GM21390 (cell line): ENCODE measurements around the gene ITIH4.

Experiments used
- ATAC-seq: cut with Tn5 transposase; IDR thresholded peaks from one replicate; pipeline ENCODE4 v1.9.1; 2021; ENCODE audit not compliant: unreplicated experiment

The ITIH4 gene

DNA sequence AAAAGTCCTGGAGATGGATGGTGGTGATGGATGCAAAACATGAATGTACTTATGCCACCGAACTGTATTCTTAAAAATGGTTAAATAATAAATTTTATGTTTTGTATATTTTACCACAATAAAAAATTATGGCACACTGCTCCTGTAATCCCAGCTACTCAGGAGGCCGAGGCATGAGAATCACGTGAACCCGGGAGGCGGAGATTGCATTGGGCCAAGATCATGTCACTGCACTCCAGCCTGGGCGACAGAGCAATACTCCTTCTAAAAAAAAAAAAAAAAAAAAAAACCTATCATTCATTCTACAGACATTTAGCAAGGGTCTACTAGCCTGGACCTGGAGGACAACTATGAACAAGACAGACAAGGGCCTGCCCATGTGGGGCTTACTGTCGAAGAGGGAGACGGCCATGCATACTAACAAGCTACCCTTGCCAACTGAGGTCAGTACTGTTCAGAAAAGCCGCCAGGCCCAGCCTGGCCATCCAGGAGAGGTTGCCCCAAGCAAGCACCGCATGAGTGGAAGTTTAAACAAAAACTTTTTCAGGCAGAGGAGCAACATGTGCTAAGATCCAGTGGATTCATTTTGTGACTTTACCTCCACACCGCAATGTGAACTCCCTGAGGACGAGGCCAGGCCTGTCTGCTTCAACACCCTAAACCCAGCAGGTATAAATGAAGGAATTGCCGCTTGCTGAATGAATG lies 57.0 kb downstream of the ITIH4 start:
- ATAC-seq, result no peak

DNA sequence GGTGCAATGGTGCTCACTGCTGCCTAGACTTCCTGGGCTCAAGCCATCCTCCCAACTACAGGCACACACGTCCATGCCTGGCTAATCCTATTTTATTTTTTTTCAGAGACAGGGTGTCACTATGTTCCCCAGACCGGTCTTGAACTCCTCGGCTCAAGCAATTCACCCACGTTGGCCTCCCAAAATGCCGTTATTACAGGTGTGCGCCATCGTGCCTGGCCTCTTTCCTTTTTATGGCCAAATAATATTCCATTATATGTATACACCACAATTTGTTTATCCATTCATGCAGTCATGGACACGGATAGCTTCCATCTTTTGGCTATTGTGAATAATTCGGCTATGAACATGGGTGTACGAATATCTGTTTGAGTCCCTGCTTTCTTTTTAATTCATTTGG lies 58.8 kb downstream of the ITIH4 start:
- ATAC-seq, result no peak

DNA sequence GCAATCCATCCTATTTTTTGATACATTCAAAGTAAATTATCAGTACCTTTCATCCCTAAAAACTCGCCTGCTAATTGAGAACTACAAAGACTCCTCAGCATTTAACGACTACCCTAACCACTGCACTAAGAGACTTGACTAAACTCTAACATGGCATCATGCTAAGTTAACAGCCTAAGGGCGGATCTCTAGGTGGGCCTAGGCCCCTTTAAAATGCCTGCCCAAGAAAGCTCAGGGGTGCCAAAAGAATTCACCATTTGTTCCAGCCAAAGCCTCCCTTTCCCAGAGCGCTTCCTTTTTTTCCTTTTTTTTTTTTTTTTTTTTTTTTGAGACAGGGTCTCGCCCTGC lies 59.2 kb downstream of the ITIH4 start:
- no peak for ATAC-seq

DNA sequence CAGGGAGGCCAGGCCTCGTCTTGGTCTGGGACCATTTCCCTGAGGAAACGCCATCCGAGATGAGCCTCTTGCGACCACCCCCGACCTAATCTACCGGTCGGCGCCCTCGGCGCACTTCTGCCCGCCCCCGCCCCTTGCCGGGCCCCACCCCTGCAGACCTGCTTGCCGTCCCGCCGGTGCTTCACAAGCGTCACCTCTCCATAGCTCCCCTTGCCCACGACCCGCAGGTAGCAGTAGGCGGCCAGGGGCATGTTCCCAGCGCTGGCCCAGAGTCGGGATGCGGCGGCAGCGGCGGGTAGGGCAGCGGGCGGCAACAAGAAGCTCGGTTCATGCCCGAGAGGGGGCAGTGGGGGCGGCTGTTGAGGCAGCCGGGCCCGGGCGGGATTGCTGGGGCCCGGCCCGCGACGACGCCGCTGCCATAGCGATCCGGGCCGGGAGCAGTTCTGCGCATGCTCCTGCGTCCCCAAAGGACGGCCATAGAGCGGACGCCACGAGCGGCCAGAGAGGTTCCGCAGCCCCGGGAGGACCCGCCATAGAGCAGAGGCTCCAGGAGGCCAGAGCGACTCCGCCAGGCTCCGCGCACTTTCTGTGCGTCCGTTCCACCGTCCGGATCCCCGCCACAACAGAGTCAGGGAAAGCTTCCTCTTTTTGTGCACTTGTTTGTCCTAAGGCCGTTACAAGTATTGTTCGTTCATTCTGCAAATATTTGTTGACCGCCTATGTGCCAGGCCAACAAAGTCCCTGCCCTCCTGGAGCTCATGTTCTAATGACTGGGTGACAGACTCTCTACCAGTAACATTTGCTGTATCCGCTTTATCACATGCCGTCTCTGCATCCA lies 59.8 kb downstream of the ITIH4 start, which contains the start of gene NEK4:
TSS of gene NEK4 (minus strand) at position 445 of the 838 bp plus-strand sequence. CDS start at position 251, 194 bp downstream.
- ATAC-seq, result peak; percentile 91

DNA sequence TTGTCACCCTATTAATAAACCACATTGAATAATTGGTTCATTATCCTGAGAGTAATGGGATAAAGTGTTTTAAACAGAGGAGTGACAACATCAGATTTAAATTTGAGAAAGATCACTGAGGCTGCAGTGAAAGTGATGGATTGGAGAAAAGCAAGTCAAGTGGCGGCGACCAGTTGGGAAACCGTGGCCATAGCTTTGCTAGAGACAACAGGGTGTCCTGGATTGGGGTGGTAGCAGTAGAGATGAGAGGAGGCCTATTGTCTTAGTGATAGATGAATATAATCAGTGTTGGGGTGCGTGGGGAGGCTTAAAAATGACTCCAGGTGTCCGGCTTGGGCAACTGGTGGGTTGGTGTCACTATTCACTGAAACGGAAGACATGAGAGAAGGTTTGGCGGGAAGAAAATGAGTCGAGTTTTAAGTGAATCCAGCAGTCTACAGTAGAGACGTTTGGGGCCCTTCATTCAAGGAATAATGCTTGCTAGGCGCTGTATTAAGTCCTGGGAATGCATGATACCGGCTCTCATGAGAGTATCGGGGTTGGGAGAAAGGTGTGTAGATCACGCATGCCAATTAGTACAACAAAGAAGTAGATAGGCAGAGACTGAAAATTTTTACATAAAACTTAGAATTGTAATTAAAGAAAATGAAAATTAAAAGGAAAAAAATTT lies 60.6 kb downstream of the ITIH4 start:
- no peak for ATAC-seq

DNA sequence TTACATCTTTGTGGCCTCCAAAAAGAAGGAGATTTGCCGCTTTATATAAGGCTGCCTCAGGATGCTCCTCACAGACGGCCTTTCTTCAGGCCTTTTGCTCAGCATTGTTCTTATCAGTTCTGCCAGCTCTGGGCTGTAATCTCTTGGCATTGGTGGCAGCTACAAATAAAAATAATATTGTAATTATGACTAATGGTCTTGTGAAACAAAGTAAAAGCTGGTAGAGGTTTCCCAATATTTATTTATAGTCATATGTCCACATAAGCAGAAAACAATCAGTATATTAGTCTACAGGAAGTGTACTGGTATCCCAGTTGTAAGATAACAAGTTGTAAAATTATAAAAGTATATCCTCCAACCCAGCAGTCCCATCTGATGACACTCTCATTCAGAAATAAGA lies 67.0 kb downstream of the ITIH4 start:
- ATAC-seq, result no peak
